Measurements from ENCODE around the gene CDYL2.
"Not testable (repeated sequence)": the region's sequence is repeated elsewhere in the genome, so short reads cannot be mapped to it uniquely, and the experiment has no call there.

CDYL2 gene

GRCh38 chr16:80743772-80744171 lies 60.6 kb downstream of the CDYL2 start:
- DNase-seq (ENCODE audit: low read depth) = no peak

GRCh38 chr16:80743273-80743672 lies 61.1 kb downstream of the CDYL2 start:
- DNase-seq (ENCODE audit: low read depth) = no peak

- DNase-seq (ENCODE audit: low read depth) = no peak
Measured at GRCh38 chr16:80742331-80742730, 62.1 kb downstream of the CDYL2 start.

GRCh38 chr16:80741724-80742123 lies 62.7 kb downstream of the CDYL2 start:
- DNase-seq (ENCODE audit: low read depth) = no peak

GRCh38 chr16:80739523-80739922 lies 64.9 kb downstream of the CDYL2 start:
- no peak for DNase-seq (ENCODE audit: low read depth)

- DNase-seq (ENCODE audit: low read depth) = no peak
Measured at GRCh38 chr16:80738521-80738920, 65.9 kb downstream of the CDYL2 start.

GRCh38 chr16:80735846-80736245 lies 68.6 kb downstream of the CDYL2 start:
- DNase-seq (ENCODE audit: low read depth) = no peak

GRCh38 chr16:80733407-80733806 lies 71.0 kb downstream of the CDYL2 start:
- no peak for DNase-seq (ENCODE audit: low read depth)

GRCh38 chr16:80731915-80732314 lies 72.5 kb downstream of the CDYL2 start:
- DNase-seq (ENCODE audit: low read depth) = no peak

GRCh38 chr16:80727066-80727763 lies 77.2 kb downstream of the CDYL2 start:
- DNase-seq (ENCODE audit: low read depth) = not testable (repeated sequence)

GRCh38 chr16:80725566-80726162 lies 78.7 kb downstream of the CDYL2 start:
- no peak for DNase-seq (ENCODE audit: low read depth)

- no peak for DNase-seq (ENCODE audit: low read depth)
Measured at GRCh38 chr16:80723981-80724380, 80.4 kb downstream of the CDYL2 start.

GRCh38 chr16:80723091-80723490 lies 81.3 kb downstream of the CDYL2 start:
- no peak for DNase-seq (ENCODE audit: low read depth)

GRCh38 chr16:80720804-80721371 lies 83.5 kb downstream of the CDYL2 start:
- DNase-seq (ENCODE audit: low read depth) = no peak

- no peak for DNase-seq (ENCODE audit: low read depth)
Measured at GRCh38 chr16:80719573-80719972, 84.8 kb downstream of the CDYL2 start.

- DNase-seq (ENCODE audit: low read depth) = no peak
Measured at GRCh38 chr16:80718480-80719220, 85.7 kb downstream of the CDYL2 start.

- DNase-seq (ENCODE audit: low read depth) = no peak
Measured at GRCh38 chr16:80717611-80718010, 86.8 kb downstream of the CDYL2 start.

GRCh38 chr16:80716564-80717139 lies 87.7 kb downstream of the CDYL2 start:
- DNase-seq (ENCODE audit: low read depth) = no peak

GRCh38 chr16:80711406-80711805 lies 93.0 kb downstream of the CDYL2 start:
- no peak for DNase-seq (ENCODE audit: low read depth)

- no peak for DNase-seq (ENCODE audit: low read depth)
Measured at GRCh38 chr16:80710918-80711317, 93.5 kb downstream of the CDYL2 start.

- DNase-seq (ENCODE audit: low read depth) = no peak
Measured at GRCh38 chr16:80708823-80709222, 95.6 kb downstream of the CDYL2 start.

- DNase-seq (ENCODE audit: low read depth) = no peak
Measured at GRCh38 chr16:80707686-80708085, 96.7 kb downstream of the CDYL2 start.

- DNase-seq (ENCODE audit: low read depth) = no peak
Measured at GRCh38 chr16:80705596-80705995, 98.8 kb downstream of the CDYL2 start.

All from fibroblast of the conjunctiva (primary cell).